Endothelial cell of umbilical vein (primary cell): ENCODE results near the gene CHMP1A. TPM values are rescaled to one million over a fixed set of nuclear protein-coding genes. Genes with fewer than 3 reads are reported as not detected.

ENCODE experiments used
- BruUV-seq: library from RNA; stranded (reverse); fragments of 400-500 nt; replicated peaks from 2 replicates; lab custom pipeline; 2021; lab: Mats Ljungman, UMichigan
- CTCF ChIA-PET: fragments of 300-600, 350-600 bp; sonication (Branson Sonifier 250); formaldehyde crosslinking; loops from one replicate; lab custom pipeline; 2021; ENCODE audit warnings: antibody characterized with exemption, inconsistent platforms; lab: Charles Lee
- POLR2A ChIA-PET: fragments of 300-600, 350-600 bp; sonication (Branson Sonifier 250); formaldehyde crosslinking; loops from one replicate; lab custom pipeline; 2021; ENCODE audit warnings: antibody characterized with exemption, inconsistent platforms; lab: Charles Lee
- DNase-seq: peaks from one replicate; pipeline ENCODE4 v3.0.0-alpha.2; 2011; ENCODE audit warnings: low read depth, low spot score
- FAIRE-seq: peaks from 2 replicates; lab custom pipeline; 2011; peaks lifted over from hg19 to GRCh38; lab: Jason Lieb, UNC
- H2AFZ ChIP-seq: 2 replicates; pipeline ENCODE4 v1.6.0; 2012; ENCODE audit warnings: low read depth, low read length, control low read depth, inconsistent platforms
- H3K27ac ChIP-seq: 2 replicates; pipeline ENCODE4 v1.5.1; 2011; ENCODE audit warnings: low read depth, mild to moderate bottlenecking, control low read depth, low read length, moderate library complexity; ENCODE audit not compliant: insufficient read depth
- H3K27me3 ChIP-seq, 2 experiments: 2 replicates each; pipeline versions ENCODE4 v1.6.0 to v1.6.1; 2011; ENCODE audit warnings: low read length in 2 of 2, mixed read lengths in 1 of 2; ENCODE audit not compliant: control insufficient read depth in 2 of 2, insufficient read depth in 2 of 2
- H3K36me3 ChIP-seq, 2 experiments: 2 replicates in 1 of 2; 3 replicates in 1 of 2; pipeline ENCODE4 v1.5.1; 2011; ENCODE audit warnings: low read length in 2 of 2, mild to moderate bottlenecking in 1 of 2, moderate library complexity in 1 of 2; ENCODE audit not compliant: control insufficient read depth in 2 of 2, insufficient read depth in 2 of 2; ENCODE audit errors: extremely low read depth in 1 of 2
- H3K4me1 ChIP-seq: 3 replicates; pipeline ENCODE4 v1.5.1; 2011; ENCODE audit warnings: mild to moderate bottlenecking, low read length; ENCODE audit not compliant: control insufficient read depth, insufficient read depth; ENCODE audit errors: extremely low read depth
- H3K4me2 ChIP-seq: 2 replicates; pipeline ENCODE4 v1.6.1; 2011; ENCODE audit warnings: low read length, control low read depth, mixed read lengths; ENCODE audit not compliant: insufficient read depth
- H3K4me3 ChIP-seq, 3 experiments: fragments of 200-600 bp in 1 of 3; sonication (generic), shearing (Covaris generic) in 1 of 3; replicated peaks in 1 of 3; 2 replicates each; pipeline ENCODE4 v1.5.1; 2011 to 2016; ENCODE audit warnings: control low read depth in 3 of 3, low read length in 3 of 3, mild to moderate bottlenecking in 2 of 3, inconsistent platforms in 1 of 3, low read depth in 1 of 3, moderate library complexity in 1 of 3; ENCODE audit not compliant: insufficient read depth in 1 of 3
- H3K79me2 ChIP-seq: 2 replicates; pipeline ENCODE4 v1.6.0; 2012; ENCODE audit warnings: low read length, inconsistent platforms; ENCODE audit not compliant: control insufficient read depth, insufficient read depth
- H3K9ac ChIP-seq: replicated peaks from 2 replicates; pipeline ENCODE3; 2011; ENCODE audit warnings: low read length, control low read depth; ENCODE audit not compliant: insufficient read depth; ENCODE audit errors: extremely low read depth
- H3K9me1 ChIP-seq: replicated peaks from 3 replicates; pipeline ENCODE4 v1.6.0; 2011; ENCODE audit warnings: mild to moderate bottlenecking, low read length; ENCODE audit not compliant: control insufficient read depth, insufficient read depth; ENCODE audit errors: extremely low read depth
- H3K9me3 ChIP-seq: replicated peaks from 2 replicates; pipeline ENCODE4 v1.5.1; 2012; ENCODE audit warnings: low read length, inconsistent platforms; ENCODE audit not compliant: control insufficient read depth, insufficient read depth
- H4K20me1 ChIP-seq: replicated peaks from 2 replicates; pipeline ENCODE3; 2011; ENCODE audit warnings: mild to moderate bottlenecking, low read length; ENCODE audit not compliant: control insufficient read depth, insufficient read depth; ENCODE audit errors: extremely low read depth
- EZH2 ChIP-seq: IDR thresholded peaks from 2 replicates; pipeline ENCODE4 v1.6.1; 2012; ENCODE audit warnings: borderline replicate concordance, low read depth, mild to moderate bottlenecking, moderate library complexity, low read length, inconsistent platforms; ENCODE audit not compliant: severe bottlenecking
- FOS ChIP-seq: IDR thresholded peaks from 2 replicates; pipeline ENCODE4 v1.6.1; 2011; ENCODE audit warnings: mild to moderate bottlenecking, low read length, moderate library complexity, borderline replicate concordance; ENCODE audit not compliant: insufficient read depth
- JUN ChIP-seq: IDR thresholded peaks from 2 replicates; pipeline ENCODE4 v1.6.1; 2011; ENCODE audit warnings: borderline replicate concordance, low read depth; ENCODE audit not compliant: insufficient read length, insufficient read depth
- MAX ChIP-seq: IDR thresholded peaks from 2 replicates; pipeline ENCODE4 v1.6.1; 2011; ENCODE audit not compliant: insufficient read depth, insufficient read length
- POLR2A ChIP-seq: IDR thresholded peaks from 2 replicates; pipeline ENCODE4 v1.6.1; 2012; ENCODE audit warnings: low read depth, mild to moderate bottlenecking, control low read depth, low read length
- POLR2AphosphoS5 ChIP-seq: IDR thresholded peaks from 2 replicates; pipeline ENCODE4 v1.6.1; 2012; ENCODE audit warnings: low read depth, mild to moderate bottlenecking, control low read depth, low read length, moderate library complexity; ENCODE audit not compliant: insufficient read depth
- dilution Hi-C: fragments of 300-500 bp; cut with MboI; formaldehyde crosslinking; loops from one replicate; pipeline ENCODE4 v1.15.0; 2019; ENCODE audit warnings: low sequenced_read_pairs; ENCODE audit not compliant: extremely low pct_ligation_motif_present
- intact Hi-C: fragments of 100-400 bp; cut with micrococcal nuclease; formaldehyde crosslinking; loops from one replicate; pipeline ENCODE4 v1.10.0; 2022
- polyA plus RNA-seq, 4 experiments: library from polyadenylated mRNA; depleted of rRNA in 3 of 4; stranded (reverse) in 3 of 4; unstranded in 1 of 4; fragments of >200 nt; gene quantifications; 2 replicates each; pipeline versions ENCODE4 v1.2.1 to v1.2.3, GENCODE V29; 2011 to 2012; ENCODE audit warnings: missing spikeins in 1 of 4
- total RNA-seq: library from RNA; stranded (reverse); gene quantifications from 2 replicates; pipeline ENCODE4 v1.2.3, GENCODE V29; 2021

CHMP1A gene
- total and polyA plus RNA-seq, 2 donors (not counting 3 experiments of a cell fraction or from before 2014, with no cell fraction given): 83.9 to 101 TPM

DNA sequence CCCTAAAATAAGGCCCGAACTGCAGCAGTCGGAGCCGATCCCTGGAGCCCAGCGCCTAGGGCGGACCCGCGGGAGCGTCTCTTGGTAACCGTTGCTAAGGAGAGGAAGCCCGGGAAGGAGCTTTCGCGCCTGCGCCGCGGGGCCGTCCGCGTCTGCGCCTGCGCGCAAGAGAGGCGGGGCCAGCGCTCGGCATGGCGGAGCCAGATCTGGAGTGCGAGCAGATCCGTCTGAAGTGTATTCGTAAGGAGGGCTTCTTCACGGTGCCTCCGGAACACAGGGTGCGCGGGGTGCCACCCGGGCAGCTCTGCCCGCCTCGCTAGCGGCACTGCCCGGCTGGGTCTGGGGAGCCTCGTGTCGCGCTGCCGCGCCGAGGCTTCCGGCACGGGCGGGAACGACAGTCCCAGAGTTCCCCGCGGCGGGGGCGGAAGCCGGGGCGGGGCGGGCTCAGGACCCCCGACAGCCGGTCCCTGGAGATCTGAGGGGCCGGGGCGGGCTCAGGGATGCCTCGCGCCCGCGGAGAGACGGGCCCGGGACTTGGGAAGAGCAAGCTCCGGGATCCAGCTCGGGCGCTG, 29.1 kb upstream of the CHMP1A start, which contains the start of gene CDK10:
Gene CDK10, plus strand, starts transcription at position 170 of the 572 bp plus-strand sequence. Its CDS starts 22 bp downstream, at position 192.
- TSS peak; percentile 36 for BruUV-seq
- ChIA-PET POLR2A (interaction anchor here (0.5 to 1.1 kb wide), 4 partner anchors 9 to 180 kb away, joined by 3 to 5 read pairs (median 4); no protein-coding TSS in a partner anchor), CTCF (interaction anchor here (0.7 to 2.3 kb wide), 10 partner anchors 11 to 173 kb away, joined by 3 to 21 read pairs (median 3); partner anchors contain the start of genes CHMP1A and SPATA33)
- TF ChIP-seq FOS (no peak), EZH2 (no peak), POLR2AphosphoS5 (peak; percentile 97), MAX (no peak), JUN (no peak), POLR2A (peak; percentile 89)
- Histone ChIP-seq H4K20me1 (no peaks in the 10 kb centered on the region), H3K4me1 (peaks cover 4% of the 10 kb centered on the region), H3K9me3 (no peaks in the 10 kb centered on the region), H3K9me1 (no peaks in the 10 kb centered on the region), H3K79me2 (peaks cover 9% of the 10 kb centered on the region), H3K4me2 (peak within 1 kb of the TSS; percentile 25), H3K4me3 (peak within 1 kb of the TSS; percentile 27 to 85 (median 35)), H3K36me3 (peaks cover 3 to 10% of the 10 kb centered on the region in 2 experiments), H3K9ac (peak within 1 kb of the TSS; percentile 46), H3K27ac (peak within 1 kb of the TSS; percentile 14), H3K27me3 (no peaks in the 10 kb centered on the region), H2AFZ (peak within 1 kb of the TSS; percentile 66)
- intact Hi-C loops: loop anchor here (1.0 kb wide), 1 partner anchor 14 kb away; no protein-coding TSS in a partner anchor
- dilution Hi-C loops: no loop called here
- peak; percentile 94 for FAIRE-seq
- DNase-seq: peak; percentile 91

DNA sequence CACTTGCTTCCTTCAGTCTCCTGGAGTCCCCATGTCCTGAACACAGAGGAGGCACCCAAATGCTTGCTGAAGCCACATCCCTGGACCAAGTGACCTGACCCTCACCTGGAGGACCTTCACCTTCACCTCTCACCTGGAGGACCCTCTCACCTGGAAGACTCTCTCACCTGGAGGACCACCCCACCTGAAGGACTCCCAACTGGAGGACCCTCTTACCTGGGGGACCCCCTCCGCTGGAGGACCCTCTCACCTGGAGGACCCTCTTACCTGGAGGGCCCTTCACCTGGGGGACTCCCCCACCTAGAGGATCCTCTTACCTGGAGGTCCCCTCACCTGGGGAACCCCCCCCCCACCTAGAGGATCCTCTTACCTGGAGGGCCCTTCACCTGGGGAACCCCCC, 28.4 kb upstream of the CHMP1A start:
- H3K4me3 ChIP-seq: no peak overlapping the region
- H3K27ac ChIP-seq: no peak overlapping the region
- H3K79me2 ChIP-seq: peaks cover 9% of the 10 kb centered on the region
- no peak overlapping the region for H3K4me2 ChIP-seq
- dilution Hi-C loops: no loop called here
- H3K4me1 ChIP-seq: peaks cover 4% of the 10 kb centered on the region
- ChIA-PET POLR2A (interaction anchor here (0.5 to 1.1 kb wide), 3 partner anchors 8 to 57 kb away, joined by 3 to 5 read pairs (median 4); no protein-coding TSS in a partner anchor), CTCF (interaction anchor here (1.0 to 2.3 kb wide), 7 partner anchors 13 to 174 kb away, joined by 3 to 21 read pairs (median 3); partner anchors contain the start of genes CHMP1A and SPATA33)
- FAIRE-seq (no peak), DNase-seq (no peak)
- TF ChIP-seq MAX (no peak), JUN (no peak), POLR2A (no peak), EZH2 (no peak)
- H3K9me3 ChIP-seq: no peaks in the 10 kb centered on the region
- H3K9me1 ChIP-seq: no peaks in the 10 kb centered on the region
- no TSS peak for BruUV-seq
- intact Hi-C loops: loop anchor here (1.0 kb wide), 1 partner anchor 14 kb away; no protein-coding TSS in a partner anchor
- H3K36me3 ChIP-seq: peaks cover 3 to 5% of the 10 kb centered on the region in 2 experiments
- no peak overlapping the region for H3K9ac ChIP-seq
- no peaks in the 10 kb centered on the region for H3K27me3 ChIP-seq
- no peak overlapping the region for H2AFZ ChIP-seq
- no peaks in the 10 kb centered on the region for H4K20me1 ChIP-seq
